ENCODE data around the gene TNKS1BP1. TPM values are rescaled to one million over a fixed set of nuclear protein-coding genes. Genes with fewer than 3 reads are reported as not detected.

TNKS1BP1 gene
- total and polyA plus RNA-seq, 2 experiments from 2014 or later: 64.2 to 72.2 TPM

DNA sequence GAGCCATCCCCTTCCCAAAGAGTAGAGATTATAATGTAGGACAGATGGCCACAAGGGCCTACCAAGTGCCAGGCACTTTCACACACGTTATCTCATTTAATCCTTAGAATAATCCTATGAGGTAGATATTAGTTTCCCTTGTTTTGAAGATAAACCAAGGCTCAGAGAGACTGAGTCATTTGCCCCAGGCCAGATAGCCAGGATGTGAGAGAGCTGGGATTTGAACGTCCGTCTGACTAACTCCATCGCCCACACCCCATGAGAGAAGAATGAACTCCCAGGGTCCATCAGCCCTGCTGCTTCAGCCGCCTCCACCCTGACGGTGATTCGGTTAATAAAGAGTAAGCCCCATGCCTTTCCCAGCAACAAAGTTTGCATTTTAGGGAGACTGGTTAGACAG, 45.5 kb upstream of the TNKS1BP1 start:
- Mint-ChIP-seq H3K27me3 (ENCODE audit: insufficient read depth, low read depth, poor library complexity) (peaks cover 6% of the 10 kb centered on the region), H3K27ac (no peak overlapping the region), H3K4me1 (peaks cover 16% of the 10 kb centered on the region), H3K4me3 (no peak overlapping the region), H3K36me3 (ENCODE audit: low read depth) (no peaks in the 10 kb centered on the region), H3K9me3 (no peaks in the 10 kb centered on the region)
- DNase-seq (ENCODE audit: low spot score) (no peak), ATAC-seq (no peak)
- Histone ChIP-seq H2AFZ (no peak overlapping the region), H3K27ac (ENCODE audit: low read depth) (no peak overlapping the region), H3K9me2 (ENCODE audit: insufficient read depth) (no peaks in the 10 kb centered on the region), H3K27me3 (ENCODE audit: insufficient read depth) (no peaks in the 10 kb centered on the region), H3K4me1 (ENCODE audit: insufficient read depth) (peaks cover 10% of the 10 kb centered on the region), H4K20me1 (replicated peaks; ENCODE audit: insufficient read depth) (no peaks in the 10 kb centered on the region), H3K4me3 (no peak overlapping the region), H3K4me2 (no peak overlapping the region), H3K36me3 (ENCODE audit: insufficient read depth) (no peaks in the 10 kb centered on the region), H3K79me2 (replicated peaks; ENCODE audit: insufficient read depth) (no peaks in the 10 kb centered on the region), H3F3A (replicated peaks; ENCODE audit: low read depth) (0 out of 2 replicates have a peak, but pooled peaks cover 3% of the 10 kb centered on the region)
- no peak for TF ChIP-seq POLR2AphosphoS5 (IDR thresholded peaks at IDR 0.05; ENCODE audit: low read depth)
- no peak for TF ChIP-seq ZNF331 (CRISPR knock-in tag; IDR thresholded peaks at IDR 0.05; ENCODE audit: low read depth)
- TF ChIP-seq EZH2phosphoT487 (IDR thresholded peaks at IDR 0.05; ENCODE audit: unreplicated experiment): no peak
- TF ChIP-seq, protein P1, sequence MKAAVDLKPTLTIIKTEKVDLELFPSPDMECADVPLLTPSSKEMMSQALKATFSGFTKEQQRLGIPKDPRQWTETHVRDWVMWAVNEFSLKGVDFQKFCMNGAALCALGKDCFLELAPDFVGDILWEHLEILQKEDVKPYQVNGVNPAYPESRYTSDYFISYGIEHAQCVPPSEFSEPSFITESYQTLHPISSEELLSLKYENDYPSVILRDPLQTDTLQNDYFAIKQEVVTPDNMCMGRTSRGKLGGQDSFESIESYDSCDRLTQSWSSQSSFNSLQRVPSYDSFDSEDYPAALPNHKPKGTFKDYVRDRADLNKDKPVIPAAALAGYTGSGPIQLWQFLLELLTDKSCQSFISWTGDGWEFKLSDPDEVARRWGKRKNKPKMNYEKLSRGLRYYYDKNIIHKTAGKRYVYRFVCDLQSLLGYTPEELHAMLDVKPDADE (IDR thresholded peaks at IDR 0.05): no peak
- no peak for TF ChIP-seq CREB1 (CRISPR knock-in tag; IDR thresholded peaks at IDR 0.05; ENCODE audit: low read depth)
- TF ChIP-seq EZH2 (IDR thresholded peaks at IDR 0.05; ENCODE audit: low read depth, unreplicated experiment): no peak
- TF ChIP-seq, protein P2, sequence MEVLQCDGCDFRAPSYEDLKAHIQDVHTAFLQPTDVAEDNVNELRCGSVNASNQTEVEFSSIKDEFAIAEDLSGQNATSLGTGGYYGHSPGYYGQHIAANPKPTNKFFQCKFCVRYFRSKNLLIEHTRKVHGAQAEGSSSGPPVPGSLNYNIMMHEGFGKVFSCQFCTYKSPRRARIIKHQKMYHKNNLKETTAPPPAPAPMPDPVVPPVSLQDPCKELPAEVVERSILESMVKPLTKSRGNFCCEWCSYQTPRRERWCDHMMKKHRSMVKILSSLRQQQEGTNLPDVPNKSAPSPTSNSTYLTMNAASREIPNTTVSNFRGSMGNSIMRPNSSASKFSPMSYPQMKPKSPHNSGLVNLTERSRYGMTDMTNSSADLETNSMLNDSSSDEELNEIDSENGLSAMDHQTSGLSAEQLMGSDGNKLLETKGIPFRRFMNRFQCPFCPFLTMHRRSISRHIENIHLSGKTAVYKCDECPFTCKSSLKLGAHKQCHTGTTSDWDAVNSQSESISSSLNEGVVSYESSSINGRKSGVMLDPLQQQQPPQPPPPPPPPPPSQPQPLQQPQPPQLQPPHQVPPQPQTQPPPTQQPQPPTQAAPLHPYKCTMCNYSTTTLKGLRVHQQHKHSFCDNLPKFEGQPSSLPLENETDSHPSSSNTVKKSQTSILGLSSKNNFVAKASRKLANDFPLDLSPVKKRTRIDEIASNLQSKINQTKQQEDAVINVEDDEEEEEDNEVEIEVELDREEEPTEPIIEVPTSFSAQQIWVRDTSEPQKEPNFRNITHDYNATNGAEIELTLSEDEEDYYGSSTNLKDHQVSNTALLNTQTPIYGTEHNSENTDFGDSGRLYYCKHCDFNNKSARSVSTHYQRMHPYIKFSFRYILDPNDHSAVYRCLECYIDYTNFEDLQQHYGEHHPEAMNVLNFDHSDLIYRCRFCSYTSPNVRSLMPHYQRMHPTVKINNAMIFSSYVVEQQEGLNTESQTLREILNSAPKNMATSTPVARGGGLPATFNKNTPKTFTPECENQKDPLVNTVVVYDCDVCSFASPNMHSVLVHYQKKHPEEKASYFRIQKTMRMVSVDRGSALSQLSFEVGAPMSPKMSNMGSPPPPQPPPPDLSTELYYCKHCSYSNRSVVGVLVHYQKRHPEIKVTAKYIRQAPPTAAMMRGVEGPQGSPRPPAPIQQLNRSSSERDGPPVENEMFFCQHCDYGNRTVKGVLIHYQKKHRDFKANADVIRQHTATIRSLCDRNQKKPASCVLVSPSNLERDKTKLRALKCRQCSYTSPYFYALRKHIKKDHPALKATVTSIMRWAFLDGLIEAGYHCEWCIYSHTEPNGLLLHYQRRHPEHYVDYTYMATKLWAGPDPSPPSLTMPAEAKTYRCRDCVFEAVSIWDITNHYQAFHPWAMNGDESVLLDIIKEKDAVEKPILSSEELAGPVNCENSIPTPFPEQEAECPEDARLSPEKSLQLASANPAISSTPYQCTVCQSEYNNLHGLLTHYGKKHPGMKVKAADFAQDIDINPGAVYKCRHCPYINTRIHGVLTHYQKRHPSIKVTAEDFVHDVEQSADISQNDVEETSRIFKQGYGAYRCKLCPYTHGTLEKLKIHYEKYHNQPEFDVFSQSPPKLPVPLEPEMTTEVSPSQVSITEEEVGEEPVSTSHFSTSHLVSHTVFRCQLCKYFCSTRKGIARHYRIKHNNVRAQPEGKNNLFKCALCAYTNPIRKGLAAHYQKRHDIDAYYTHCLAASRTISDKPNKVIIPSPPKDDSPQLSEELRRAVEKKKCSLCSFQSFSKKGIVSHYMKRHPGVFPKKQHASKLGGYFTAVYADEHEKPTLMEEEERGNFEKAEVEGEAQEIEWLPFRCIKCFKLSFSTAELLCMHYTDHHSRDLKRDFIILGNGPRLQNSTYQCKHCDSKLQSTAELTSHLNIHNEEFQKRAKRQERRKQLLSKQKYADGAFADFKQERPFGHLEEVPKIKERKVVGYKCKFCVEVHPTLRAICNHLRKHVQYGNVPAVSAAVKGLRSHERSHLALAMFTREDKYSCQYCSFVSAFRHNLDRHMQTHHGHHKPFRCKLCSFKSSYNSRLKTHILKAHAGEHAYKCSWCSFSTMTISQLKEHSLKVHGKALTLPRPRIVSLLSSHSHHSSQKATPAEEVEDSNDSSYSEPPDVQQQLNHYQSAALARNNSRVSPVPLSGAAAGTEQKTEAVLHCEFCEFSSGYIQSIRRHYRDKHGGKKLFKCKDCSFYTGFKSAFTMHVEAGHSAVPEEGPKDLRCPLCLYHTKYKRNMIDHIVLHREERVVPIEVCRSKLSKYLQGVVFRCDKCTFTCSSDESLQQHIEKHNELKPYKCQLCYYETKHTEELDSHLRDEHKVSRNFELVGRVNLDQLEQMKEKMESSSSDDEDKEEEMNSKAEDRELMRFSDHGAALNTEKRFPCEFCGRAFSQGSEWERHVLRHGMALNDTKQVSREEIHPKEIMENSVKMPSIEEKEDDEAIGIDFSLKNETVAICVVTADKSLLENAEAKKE (CRISPR knock-in tag; IDR thresholded peaks at IDR 0.05): no peak
- TF ChIP-seq JUNB (IDR thresholded peaks at IDR 0.05; ENCODE audit: unreplicated experiment): no peak
- no peak for TF ChIP-seq STAT1 (IDR thresholded peaks at IDR 0.05; ENCODE audit: unreplicated experiment)
- TF ChIP-seq, protein P3, sequence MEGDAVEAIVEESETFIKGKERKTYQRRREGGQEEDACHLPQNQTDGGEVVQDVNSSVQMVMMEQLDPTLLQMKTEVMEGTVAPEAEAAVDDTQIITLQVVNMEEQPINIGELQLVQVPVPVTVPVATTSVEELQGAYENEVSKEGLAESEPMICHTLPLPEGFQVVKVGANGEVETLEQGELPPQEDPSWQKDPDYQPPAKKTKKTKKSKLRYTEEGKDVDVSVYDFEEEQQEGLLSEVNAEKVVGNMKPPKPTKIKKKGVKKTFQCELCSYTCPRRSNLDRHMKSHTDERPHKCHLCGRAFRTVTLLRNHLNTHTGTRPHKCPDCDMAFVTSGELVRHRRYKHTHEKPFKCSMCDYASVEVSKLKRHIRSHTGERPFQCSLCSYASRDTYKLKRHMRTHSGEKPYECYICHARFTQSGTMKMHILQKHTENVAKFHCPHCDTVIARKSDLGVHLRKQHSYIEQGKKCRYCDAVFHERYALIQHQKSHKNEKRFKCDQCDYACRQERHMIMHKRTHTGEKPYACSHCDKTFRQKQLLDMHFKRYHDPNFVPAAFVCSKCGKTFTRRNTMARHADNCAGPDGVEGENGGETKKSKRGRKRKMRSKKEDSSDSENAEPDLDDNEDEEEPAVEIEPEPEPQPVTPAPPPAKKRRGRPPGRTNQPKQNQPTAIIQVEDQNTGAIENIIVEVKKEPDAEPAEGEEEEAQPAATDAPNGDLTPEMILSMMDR (conservative IDR thresholded peaks at IDR 0.05; ENCODE audit: low read depth in 2 of 2): no peak
- no peak for TF ChIP-seq NANOG (IDR thresholded peaks at IDR 0.05; ENCODE audit: borderline replicate concordance)
- no peak for TF ChIP-seq ZNF114 (CRISPR knock-in tag; IDR thresholded peaks at IDR 0.05)
- TF ChIP-seq, protein P4, sequence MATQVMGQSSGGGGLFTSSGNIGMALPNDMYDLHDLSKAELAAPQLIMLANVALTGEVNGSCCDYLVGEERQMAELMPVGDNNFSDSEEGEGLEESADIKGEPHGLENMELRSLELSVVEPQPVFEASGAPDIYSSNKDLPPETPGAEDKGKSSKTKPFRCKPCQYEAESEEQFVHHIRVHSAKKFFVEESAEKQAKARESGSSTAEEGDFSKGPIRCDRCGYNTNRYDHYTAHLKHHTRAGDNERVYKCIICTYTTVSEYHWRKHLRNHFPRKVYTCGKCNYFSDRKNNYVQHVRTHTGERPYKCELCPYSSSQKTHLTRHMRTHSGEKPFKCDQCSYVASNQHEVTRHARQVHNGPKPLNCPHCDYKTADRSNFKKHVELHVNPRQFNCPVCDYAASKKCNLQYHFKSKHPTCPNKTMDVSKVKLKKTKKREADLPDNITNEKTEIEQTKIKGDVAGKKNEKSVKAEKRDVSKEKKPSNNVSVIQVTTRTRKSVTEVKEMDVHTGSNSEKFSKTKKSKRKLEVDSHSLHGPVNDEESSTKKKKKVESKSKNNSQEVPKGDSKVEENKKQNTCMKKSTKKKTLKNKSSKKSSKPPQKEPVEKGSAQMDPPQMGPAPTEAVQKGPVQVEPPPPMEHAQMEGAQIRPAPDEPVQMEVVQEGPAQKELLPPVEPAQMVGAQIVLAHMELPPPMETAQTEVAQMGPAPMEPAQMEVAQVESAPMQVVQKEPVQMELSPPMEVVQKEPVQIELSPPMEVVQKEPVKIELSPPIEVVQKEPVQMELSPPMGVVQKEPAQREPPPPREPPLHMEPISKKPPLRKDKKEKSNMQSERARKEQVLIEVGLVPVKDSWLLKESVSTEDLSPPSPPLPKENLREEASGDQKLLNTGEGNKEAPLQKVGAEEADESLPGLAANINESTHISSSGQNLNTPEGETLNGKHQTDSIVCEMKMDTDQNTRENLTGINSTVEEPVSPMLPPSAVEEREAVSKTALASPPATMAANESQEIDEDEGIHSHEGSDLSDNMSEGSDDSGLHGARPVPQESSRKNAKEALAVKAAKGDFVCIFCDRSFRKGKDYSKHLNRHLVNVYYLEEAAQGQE (IDR thresholded peaks at IDR 0.05; ENCODE audit: unreplicated experiment): no peak

Measured in GM23338 (cell line).